ENCODE data around the gene LIFR.
"Not testable (repeated sequence)": the region's sequence is repeated elsewhere in the genome, so short reads cannot be mapped to it uniquely, and the experiment has no call there.

The LIFR gene

GRCh38 chr5:38582293-38582974 lies 26.0 kb upstream of the LIFR start:
- DNase-seq (ENCODE audit: low spot score), result no peak

- no peak for DNase-seq (ENCODE audit: low spot score)
Measured at GRCh38 chr5:38581597-38581996, 25.2 kb upstream of the LIFR start.

- no peak for DNase-seq (ENCODE audit: low spot score)
Measured at GRCh38 chr5:38579105-38579504, 22.7 kb upstream of the LIFR start.

DNA sequence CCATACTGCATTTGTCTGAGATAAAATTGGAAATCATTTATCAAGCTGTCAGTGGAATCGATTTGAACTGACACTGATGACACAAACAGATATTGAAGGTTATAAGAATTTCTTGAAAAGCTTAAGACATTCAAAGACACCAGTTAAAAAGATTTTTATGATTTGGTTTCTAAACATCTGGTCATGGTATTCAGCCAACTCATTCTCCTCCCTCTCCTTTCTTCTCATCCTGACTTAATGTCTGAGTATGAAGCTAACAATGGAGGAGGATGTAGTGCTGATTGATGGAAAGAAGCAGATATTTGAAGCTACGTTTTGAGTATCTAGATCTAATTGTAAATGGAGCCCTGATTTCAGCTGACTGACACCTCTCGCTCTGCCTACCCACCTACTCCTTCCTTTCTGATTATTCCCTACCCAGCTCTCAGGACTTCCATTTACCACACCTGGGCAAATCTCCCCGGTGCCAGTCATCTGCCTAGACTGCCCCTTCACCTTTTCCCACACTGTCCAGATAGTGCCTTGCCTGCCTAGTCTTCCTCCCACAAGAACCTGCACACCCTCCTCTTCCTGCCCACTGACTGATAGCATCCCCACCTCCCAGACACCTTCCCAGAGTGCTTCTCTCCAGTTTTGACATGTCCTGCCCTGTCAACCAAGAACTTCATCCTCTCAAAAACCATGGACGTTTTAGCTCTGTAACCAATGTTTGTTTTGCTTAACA lies 20.7 kb upstream of the LIFR start:
- DNase-seq (ENCODE audit: low spot score), result no peak

DNA sequence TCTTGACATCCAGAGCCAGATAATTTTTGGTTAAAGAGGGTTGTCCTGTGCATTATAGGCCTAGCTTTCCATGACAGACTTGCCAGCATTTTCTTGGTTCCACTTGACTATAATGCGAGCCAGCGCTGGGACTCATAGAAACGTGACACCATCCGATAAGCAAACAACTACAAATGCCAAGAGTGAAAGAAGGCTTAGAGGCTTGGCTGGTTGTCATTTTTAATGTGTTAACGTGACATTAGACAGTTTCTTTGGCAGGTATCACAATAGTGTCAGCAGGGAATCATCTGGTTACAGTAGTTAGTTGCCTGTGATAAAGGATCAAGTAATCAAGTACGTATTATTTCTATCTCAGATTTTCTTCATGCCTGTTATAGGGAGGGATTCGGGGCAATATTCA lies 20.0 kb upstream of the LIFR start:
- no peak for DNase-seq (ENCODE audit: low spot score)

DNA sequence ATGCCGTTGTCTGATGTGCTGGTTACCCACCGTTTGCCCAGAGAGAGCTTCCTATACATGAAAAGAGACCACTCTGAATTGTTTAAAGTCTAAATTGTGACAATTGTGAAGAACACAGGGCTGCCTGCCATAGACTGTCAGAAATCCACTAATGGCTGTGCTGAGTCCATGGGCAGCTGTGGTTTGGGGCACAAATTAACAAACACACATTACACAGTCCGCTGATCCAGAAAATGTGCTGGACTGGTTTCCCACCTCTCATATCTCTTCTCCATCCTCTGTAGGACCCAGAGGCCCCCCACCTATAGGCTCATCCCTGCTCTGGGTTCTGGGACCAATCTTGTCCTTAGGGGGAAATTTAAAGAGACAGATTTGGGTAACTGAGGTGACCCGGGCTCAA lies 19.0 kb upstream of the LIFR start:
- no peak for DNase-seq (ENCODE audit: low spot score)

GRCh38 chr5:38574009-38574408 lies 17.6 kb upstream of the LIFR start:
- DNase-seq (ENCODE audit: low spot score), result no peak

GRCh38 chr5:38573521-38573920 lies 17.1 kb upstream of the LIFR start:
- DNase-seq (ENCODE audit: low spot score), result no peak

GRCh38 chr5:38569180-38569579 lies 12.7 kb upstream of the LIFR start:
- no peak for DNase-seq (ENCODE audit: low spot score)

- DNase-seq (ENCODE audit: low spot score), result not testable (repeated sequence)
Measured at GRCh38 chr5:38567306-38567705, 10.9 kb upstream of the LIFR start.

- DNase-seq (ENCODE audit: low spot score), result no peak
Measured at GRCh38 chr5:38563624-38564023, 7.2 kb upstream of the LIFR start.

- DNase-seq (ENCODE audit: low spot score), result no peak
Measured at GRCh38 chr5:38562444-38563210, 6.2 kb upstream of the LIFR start.

GRCh38 chr5:38559428-38559827 lies 3.0 kb upstream of the LIFR start:
- DNase-seq (ENCODE audit: low spot score), result no peak

- DNase-seq (ENCODE audit: low spot score), result no peak
Measured at GRCh38 chr5:38557792-38558191, 1.3 kb upstream of the LIFR start.

DNA sequence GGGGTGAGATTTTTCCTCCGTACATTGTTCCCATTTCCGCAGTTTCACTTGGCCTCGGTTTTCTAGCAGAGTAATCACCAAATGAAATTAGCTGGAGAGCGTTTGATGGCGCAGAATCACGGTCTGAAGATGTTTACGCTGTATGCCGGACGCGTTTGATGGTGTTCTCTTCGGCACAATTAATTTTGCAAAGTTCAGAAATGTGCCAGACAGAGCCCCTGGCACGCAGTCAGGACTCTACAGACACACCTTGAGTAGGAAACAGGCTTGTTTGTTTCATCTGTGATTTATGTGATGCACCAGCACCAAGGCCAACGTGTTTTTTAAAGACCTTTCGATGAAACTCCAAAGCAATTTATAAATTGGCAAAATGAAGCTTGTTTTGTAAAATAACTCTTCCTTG lies 863 bp upstream of the LIFR start:
- DNase-seq (ENCODE audit: low spot score), result no peak

DNA sequence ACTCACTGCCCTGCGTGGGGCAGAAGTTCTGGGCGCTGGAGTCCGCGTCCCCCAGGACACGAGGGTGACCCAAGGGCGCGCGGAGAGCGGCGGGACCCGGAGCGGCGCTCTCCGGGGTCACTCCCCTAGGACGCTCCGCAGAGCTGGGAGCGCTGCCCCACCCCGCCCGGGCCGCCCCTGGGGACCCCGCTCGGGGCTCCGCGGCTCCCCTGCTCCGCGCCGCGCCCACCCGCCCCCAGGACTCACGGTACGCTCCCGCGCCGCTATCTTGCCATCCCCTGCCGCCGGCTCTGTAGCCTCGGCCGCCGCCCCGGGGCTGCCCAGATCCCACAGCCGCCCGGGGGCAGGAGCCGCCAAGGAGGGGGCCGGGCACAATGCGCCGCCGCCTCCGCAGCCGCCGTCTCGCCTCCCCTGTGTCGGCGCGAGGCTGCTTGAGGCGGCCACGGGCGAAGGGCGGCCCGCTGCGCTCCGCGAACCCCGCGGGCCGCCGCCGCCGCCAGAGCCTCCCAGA lies 303 bp downstream of the LIFR start:
- DNase-seq (ENCODE audit: low spot score), result no peak

GRCh38 chr5:38555354-38556087 lies 925 bp downstream of the LIFR start:
- DNase-seq (ENCODE audit: low spot score), result no peak

- DNase-seq (ENCODE audit: low spot score), result no peak
Measured at GRCh38 chr5:38554861-38555260, 1.6 kb downstream of the LIFR start.

DNA sequence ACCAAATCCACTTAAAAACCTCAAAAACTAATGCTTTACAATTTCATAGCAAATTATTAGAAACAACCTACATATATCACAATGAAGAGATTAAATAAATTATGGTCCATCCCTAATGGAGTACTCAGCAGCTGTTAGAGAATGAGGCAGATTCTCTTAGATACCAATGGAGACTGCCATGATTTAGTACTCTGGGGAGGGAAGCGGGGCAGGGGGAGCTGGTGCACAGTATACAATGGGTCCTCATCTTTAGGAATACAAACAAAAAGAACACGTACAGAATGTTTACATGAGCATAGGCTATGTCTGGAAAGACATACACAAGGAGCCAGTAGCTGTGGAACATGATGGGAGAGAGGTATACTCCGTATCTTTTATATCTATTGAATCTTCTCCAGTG lies 2.0 kb downstream of the LIFR start:
- DNase-seq (ENCODE audit: low spot score), result no peak

- DNase-seq (ENCODE audit: low spot score), result no peak
Measured at GRCh38 chr5:38553001-38553521, 3.4 kb downstream of the LIFR start.

DNA sequence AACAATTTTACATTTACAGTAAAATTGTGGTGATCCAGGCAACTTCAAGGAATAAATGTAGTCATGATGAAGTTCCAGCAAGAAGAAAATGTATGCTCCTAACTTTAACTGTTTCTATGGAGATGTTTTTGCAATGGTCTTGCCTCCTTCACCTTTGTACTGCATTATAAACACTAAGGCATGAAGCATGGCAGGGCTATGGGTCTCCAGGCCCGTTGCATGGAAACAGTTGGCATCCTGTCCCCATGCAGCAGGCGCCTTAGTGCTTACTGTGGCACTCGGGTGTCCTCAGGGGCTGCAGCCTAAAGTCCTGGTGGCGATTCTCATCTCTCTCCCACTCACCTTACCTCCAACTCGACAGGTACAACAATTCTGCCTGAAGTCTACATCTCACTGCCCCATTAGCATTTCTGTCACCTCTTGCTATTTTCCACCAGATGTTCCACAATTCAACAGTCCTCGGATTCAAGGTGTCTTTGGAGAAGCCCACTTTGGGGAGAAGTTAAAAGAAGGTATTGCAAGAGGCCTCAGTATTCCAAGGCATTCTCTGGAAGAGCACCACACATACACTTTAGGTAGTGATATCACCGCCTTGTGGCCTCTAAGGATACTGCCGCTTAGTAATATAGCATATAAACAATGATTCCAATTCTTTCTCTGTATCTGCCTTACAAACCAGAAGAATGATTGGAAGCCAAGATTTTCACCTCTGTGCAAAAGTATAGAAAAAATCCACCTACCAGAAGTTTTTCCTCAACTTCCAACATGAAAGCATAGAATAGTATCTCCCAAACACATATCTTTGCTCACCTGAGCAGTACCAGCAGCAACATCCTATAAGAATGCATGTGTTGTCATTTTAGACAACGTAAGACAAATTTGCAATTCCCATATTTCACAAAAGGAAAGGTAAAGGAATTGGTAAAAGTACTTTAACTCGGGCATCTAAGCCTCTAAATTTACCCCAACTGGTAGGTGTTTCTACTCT lies 5.1 kb downstream of the LIFR start:
- no peak for DNase-seq (ENCODE audit: low spot score)
